NCI-H2029 treated with DMSO at 0.1 percent for 48 hours (cell line): Measurements from ENCODE around the gene C9orf43.
A peak's percentile ranks its signal among the peaks of the same experiment; 100 is the strongest.
"Not testable (repeated sequence)": the region's sequence is repeated elsewhere in the genome, so short reads cannot be mapped to it uniquely, and the experiment has no call there.

Experiments used
- DNase-seq: peaks from one replicate; lab custom pipeline; 2025; lab: John Stamatoyannopoulos, UW

Gene C9orf43, protein sequence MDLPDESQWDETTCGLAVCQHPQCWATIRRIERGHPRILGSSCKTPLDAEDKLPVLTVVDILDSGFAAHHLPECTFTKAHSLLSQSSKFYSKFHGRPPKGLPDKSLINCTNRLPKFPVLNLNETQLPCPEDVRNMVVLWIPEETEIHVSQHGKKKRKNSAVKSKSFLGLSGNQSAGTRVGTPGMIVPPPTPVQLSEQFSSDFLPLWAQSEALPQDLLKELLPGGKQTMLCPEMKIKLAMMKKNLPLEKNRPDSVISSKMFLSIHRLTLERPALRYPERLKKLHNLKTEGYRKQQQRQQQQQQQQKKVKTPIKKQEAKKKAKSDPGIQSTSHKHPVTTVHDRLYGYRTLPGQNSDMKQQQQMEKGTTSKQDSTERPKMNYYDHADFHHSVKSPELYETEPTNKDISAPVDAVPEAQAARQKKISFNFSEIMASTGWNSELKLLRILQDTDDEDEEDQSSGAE

DNA sequence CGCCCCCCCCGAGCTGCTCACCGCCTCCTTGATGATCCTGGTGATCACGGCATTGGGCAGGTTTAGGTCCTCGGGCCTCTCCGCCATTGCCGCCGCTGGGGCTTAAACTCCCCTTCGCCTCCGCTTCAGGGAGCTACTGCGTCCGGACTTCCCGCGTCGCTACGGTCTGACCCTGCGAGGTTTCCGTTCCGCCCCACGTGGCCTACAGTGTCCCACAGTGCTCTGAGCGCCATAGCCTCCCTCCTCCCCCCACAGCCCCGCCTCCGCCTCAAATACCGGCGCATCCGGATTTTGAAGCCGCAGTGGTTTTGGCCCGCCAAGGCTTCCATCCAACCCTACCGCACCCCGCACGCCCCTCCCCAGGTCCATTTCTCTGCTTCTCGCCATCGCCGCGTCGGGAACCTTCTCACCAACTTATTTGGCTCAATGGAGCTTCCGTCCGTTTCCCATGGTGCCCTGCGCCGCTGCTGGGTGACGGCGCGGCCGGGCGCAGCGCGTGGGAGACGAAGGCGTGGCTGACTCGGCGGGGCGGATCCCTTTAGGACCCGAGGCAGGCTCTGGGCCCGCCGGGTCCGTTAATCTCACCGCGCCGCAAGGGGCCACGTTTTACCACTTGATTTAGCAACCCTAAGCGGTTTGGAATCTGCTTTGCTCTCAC lies at the start of gene C9orf43, which contains the start of gene POLE3:
C9orf43 (plus strand) TSS at position 541 of the 658 bp plus-strand sequence. CDS start 2,747 bp downstream, outside the sequence.
POLE3 (minus strand) TSS at position 469 of the 658 bp plus-strand sequence; CDS start at position 87, 382 bp downstream.
- DNase-seq, result peak; percentile 91

GRCh38 chr9:113361304-113362018 lies 49.1 kb upstream of the C9orf43 start:
- DNase-seq, result peak; percentile 13

DNA sequence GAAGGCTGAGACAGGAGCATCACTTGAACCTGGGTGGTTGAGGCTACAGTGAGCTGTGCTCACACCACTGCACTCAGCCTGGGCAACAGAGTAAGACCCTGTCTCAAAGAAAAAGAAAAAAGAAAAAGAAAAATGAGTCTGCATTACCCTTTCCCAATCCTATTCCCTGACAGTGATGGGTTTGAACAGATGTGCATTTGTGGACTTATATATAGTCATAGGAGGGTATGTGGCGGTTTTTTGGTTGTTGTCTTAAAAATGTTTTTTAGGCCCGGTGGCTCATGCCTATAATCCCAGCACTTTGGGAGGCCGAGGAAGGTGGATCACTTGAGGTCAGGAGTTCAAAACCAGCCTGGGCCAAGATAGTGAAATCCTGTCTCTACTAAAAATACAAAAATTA lies 47.2 kb upstream of the C9orf43 start:
- DNase-seq, result no peak

GRCh38 chr9:113364951-113365350 lies 45.6 kb upstream of the C9orf43 start:
- no peak for DNase-seq

DNA sequence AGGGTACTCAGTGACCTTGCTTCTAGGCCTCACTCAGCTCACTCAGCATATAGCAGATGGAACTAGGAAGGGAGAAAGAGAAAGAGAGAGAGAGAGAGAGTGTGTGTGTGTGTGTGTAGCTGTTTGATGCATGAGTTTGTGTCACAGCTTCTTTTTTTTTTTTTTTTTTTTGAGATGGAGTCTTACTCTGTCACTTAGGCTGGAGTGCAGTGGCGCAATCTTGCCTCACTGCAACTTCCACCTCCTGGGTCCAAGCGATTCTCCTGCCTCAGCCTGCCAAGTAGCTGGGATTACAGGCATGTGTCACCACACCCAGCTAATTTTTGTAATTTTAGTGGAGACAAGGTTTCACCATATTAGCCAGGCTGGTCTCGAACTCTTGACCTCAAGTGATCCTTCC lies 44.9 kb upstream of the C9orf43 start:
- DNase-seq, result not testable (repeated sequence)

DNA sequence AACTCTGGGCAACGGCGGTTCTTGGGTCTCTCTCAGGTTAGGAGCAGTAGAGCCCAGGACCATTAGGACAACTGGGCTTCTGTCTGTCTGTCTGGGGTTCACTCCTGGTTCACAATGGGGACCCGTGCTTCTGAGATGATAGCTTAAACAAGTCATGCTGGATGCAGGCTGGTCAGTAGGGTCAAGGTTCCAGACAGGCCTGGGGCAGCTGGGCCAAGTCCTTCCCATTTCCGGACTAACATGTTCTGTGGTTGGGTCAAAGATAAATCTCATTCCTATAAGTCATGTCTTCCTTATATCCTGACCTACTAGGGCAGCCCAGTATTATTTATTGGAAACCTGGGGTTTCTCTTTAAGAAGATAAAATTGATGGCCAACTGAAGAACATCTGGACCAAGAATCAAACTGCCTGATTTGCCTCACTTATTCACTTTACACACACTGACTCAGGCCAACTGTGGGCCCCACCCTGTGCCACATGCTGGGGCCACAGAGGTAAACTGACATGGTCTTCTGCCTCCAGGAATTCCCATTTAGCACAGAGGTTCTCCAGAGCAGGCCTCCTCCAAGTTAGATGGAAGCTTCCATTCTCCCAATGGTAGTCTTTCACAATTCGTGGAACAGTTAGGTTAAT lies 42.1 kb upstream of the C9orf43 start:
- no peak for DNase-seq

GRCh38 chr9:113368982-113369854 lies 41.3 kb upstream of the C9orf43 start:
- no peak for DNase-seq

DNA sequence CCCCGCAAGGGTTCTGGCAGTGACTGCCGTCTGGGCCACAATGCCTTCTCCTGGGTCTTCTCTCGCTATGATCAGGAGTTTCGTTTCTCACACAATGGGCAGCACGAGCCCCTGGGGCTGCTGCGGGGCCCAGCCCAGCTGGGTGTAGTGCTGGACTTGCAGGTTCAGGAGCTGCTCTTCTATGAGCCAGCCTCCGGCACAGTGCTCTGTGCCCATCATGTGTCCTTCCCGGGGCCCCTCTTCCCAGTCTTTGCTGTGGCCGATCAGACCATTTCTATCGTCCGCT lies 40.7 kb upstream of the C9orf43 start:
- no peak for DNase-seq

DNA sequence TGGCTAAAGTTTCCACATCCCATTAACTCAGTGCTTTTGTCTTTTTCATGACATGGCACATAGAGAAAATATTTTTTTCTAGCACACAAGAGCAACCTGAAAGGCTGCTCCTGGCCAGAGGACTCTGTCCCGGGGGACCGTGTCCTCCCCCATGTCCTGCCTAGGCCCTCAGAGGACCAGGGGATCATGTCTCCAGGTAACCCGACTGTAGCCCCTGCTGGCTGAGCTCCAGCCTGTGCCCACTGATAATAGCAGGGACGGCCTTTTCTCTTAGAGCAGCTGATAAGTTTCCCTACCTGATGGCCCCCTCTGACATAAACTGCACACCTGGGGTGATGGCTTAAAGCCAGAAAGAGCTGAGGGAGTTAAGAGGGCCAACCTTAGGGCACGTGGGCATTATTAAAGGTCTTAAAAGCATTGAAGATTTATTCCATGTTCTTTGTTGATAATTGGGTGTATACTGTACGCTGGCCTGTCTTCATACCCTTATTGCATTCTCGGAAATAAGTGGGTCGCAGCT lies 39.7 kb upstream of the C9orf43 start:
- no peak for DNase-seq

DNA sequence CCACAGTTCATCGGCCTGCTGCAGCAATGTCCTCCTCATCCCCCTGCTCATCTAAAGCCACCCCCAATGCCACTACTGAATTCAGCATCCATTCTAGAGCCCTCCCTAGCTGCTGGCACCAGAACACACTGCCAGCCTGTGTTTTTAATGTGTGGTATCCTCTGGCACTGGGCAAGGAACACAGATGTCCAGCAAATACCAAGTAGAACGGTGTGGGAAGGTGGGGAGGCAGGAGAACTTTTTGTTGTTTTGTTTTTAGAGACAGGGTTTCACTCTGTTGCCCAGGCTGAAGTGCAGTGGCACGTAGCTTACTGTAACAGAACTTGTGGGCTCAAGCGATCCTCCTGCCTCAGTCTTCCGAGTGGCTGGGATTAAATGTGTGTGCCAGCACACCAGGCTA lies 38.5 kb upstream of the C9orf43 start:
- no peak for DNase-seq

GRCh38 chr9:113373256-113373655 lies 37.3 kb upstream of the C9orf43 start:
- no peak for DNase-seq

- no peak for DNase-seq
These were observed 36.7 kb upstream of the C9orf43 start for GRCh38 chr9:113373676-113374392.

DNA sequence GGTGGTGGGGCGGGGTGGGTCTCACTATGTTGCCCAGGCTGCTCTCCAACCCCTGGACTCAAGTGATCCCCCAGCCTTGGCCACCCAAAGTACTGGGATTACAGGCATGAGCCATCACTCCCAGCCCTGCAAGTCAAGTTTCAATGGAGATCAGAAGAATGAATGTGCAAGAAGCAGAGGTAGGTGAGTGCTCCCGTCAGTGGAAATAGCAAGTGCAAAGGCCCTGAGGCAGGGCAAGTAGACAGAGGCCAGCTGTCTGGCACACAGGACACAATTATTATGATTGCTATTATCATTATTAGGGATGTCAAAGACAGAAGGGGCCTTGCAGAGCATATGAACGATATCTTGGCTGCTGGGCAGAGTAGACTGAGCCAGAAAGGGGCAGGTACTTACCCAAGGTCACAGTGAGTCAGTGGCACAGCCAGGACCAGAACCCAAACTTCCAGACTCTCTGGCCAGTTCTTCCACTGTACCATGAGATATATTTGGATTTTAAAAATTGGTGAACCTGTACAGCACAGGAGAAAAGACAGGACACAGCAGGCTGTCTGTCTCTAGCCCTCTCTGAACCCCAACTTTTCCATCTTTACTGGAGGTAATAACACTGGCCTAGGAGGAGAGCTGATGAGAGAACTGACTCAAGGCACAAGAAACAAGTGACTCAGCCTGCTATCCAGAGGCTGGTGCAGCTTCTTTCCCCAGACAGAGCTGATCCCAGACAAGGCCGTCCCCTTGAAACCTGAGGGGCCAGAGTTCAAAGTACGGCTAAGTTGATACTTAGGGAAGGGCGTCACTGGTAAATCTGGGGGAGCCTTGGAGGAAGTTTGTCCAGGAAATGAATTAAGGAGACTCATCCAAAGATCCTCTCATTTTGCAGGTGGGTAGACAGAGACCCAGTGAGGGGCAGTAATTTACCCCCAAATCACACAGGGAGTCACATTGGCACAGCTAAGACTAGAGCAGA lies 35.2 kb upstream of the C9orf43 start:
- DNase-seq, result no peak

GRCh38 chr9:113376634-113377567 lies 33.6 kb upstream of the C9orf43 start, which contains the start of gene HDHD3:
Gene HDHD3 (minus strand): TSS chr9:113376986. CDS start chr9:113374354, 2,632 bp downstream.
- peak; percentile 67 for DNase-seq

GRCh38 chr9:113379094-113379828 lies 31.3 kb upstream of the C9orf43 start:
- not testable (repeated sequence) for DNase-seq

DNA sequence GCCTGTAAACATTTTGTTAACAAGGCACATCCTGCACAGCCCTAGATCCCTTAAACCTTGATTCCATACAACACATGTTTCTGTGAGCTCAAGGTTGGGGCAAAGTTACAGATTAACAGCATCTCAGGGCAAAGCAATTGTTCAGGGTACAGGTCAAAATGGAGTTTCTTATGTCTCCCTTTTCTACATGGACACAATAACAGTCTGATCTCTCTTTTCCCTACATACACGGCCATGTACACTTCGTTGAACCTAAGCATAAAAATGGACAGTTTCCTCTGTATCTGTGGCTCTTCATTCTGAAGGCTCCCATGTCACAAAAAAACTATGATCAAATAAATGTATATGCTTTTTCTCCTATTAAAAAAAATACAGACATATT lies 30.7 kb upstream of the C9orf43 start:
- not testable (repeated sequence) for DNase-seq

DNA sequence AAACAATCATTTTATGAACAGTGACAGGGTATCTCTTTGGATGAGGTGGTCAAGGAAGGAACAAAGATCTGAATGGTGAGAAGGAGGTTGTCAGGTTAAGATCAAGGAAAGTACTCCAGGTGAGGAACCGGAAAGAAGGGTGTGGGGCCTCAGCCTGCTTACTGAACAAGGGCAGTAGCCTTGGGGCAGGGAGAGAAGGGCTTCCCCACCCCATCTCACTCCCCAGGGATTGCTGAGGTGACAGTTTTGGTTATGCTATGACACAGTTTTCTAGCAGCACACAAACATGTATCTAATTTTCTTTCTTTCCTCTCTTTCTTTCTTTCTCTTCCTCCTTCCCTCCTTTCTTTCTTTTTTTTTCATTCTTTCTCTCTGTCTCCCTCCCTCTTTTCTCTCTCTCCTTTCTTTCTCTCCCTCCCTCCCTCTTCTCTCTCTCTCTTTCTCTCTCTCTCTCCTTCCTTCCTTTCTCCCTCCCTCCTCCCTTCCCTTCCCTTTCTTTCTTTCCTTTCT lies 29.6 kb upstream of the C9orf43 start:
- no peak for DNase-seq
